OCI-LY1 (cell line): ENCODE data around the gene DMRTC1B.
"Not testable (repeated sequence)": the region's sequence is repeated elsewhere in the genome, so short reads cannot be mapped to it uniquely, and the experiment has no call there.

Experiments used
- CTCF ChIP-seq: fragments of 200-600 bp; sonication (generic), shearing (Covaris generic); IDR thresholded peaks from 2 replicates; pipeline ENCODE4 v1.5.1; 2017; ENCODE audit warnings: mild to moderate bottlenecking, antibody characterized with exemption, low read length, moderate library complexity, mixed read lengths
- EZH2 ChIP-seq: fragments of 200-600 bp; sonication (generic), shearing (Covaris generic); IDR thresholded peaks from 2 replicates; pipeline ENCODE4 v1.8.0; 2017; ENCODE audit warnings: borderline replicate concordance, mixed run types, mild to moderate bottlenecking, antibody characterized with exemption, low read length, moderate library complexity, mixed read lengths

DNA sequence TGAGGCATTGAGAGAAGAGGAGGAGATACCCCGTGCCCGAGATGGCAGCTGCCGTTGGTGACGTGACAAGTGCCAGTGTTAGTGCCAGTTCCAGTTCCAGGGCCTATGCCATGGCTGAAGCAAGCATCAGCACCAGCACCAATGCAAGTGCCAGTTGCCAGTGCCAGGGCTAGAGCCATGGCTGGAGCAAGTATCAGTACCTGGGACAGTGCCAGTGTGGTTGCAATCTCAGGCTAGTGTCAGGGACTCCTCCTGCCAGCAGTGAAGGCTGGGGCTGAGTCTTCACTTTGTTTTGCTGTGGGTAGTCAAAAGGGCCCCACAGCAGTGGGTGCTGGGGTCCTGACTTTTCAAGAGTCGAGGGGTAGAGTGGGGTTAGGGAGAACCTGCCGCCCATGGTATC, 1.5 kb downstream of the DMRTC1B start:
- TF ChIP-seq CTCF, EZH2: not testable (repeated sequence)
